H1 (cell line): Measurements from ENCODE around the gene GAST. TPM values are rescaled to one million over a fixed set of nuclear protein-coding genes. Genes with fewer than 3 reads are reported as not detected.
A peak's percentile ranks its signal among the peaks of the same experiment; 100 is the strongest.

Experiments used
- CTCF ChIA-PET: fragments of 300-600 bp; sonication (Branson Sonifier 250); formaldehyde crosslinking; loops from one replicate; lab custom pipeline; 2021; ENCODE audit not compliant: partially characterized antibody; lab: Charles Lee
- POLR2A ChIA-PET: fragments of 300-600 bp; sonication (Branson Sonifier 250); formaldehyde crosslinking; loops from one replicate; lab custom pipeline; 2021; ENCODE audit warnings: inconsistent platforms; ENCODE audit not compliant: partially characterized antibody; lab: Charles Lee
- DNase-seq, 2 experiments: peaks; one replicate each; pipeline versions ENCODE4 v3.0.0 to v3.0.0-alpha.2; 2010 to 2022; ENCODE audit warnings: low spot score in 2 of 2, low read depth in 1 of 2, mixed read lengths in 1 of 2
- FAIRE-seq: peaks from 2 replicates; lab custom pipeline; 2011; peaks lifted over from hg19 to GRCh38; lab: Jason Lieb, UNC
- H2AFZ ChIP-seq: 2 replicates; pipeline ENCODE4 v1.8.1; 2012; ENCODE audit warnings: low read length, inconsistent platforms
- H2AK5ac ChIP-seq: 2 replicates; pipeline ENCODE4 v1.6.1; 2013; ENCODE audit warnings: low read depth, low read length
- H2BK120ac ChIP-seq: replicated peaks from 2 replicates; pipeline ENCODE3; 2013; ENCODE audit warnings: low read depth, low read length, inconsistent platforms
- H2BK12ac ChIP-seq: 2 replicates; pipeline ENCODE4 v1.6.1; 2013; ENCODE audit warnings: low read depth, low read length
- H2BK15ac ChIP-seq: 2 replicates; pipeline ENCODE4 v1.6.1; 2013; ENCODE audit warnings: low read length
- H2BK20ac ChIP-seq: 2 replicates; pipeline ENCODE4 v1.6.1; 2013; ENCODE audit warnings: low read length
- H2BK5ac ChIP-seq: 2 replicates; pipeline ENCODE4 v1.6.1; 2013; ENCODE audit warnings: low read depth, low read length
- H3K14ac ChIP-seq: 2 replicates; pipeline ENCODE4 v1.6.1; 2013; ENCODE audit warnings: inconsistent platforms; ENCODE audit not compliant: insufficient read length
- H3K18ac ChIP-seq: 2 replicates; pipeline ENCODE4 v1.6.1; 2013; ENCODE audit warnings: low read length; ENCODE audit errors: extremely low read depth
- H3K23ac ChIP-seq: 2 replicates; pipeline ENCODE4 v1.6.1; 2013; ENCODE audit warnings: inconsistent platforms; ENCODE audit not compliant: insufficient read length
- H3K23me2 ChIP-seq: 2 replicates; pipeline ENCODE4 v1.6.1; 2013; ENCODE audit warnings: low read depth, low read length
- H3K27ac ChIP-seq: 2 replicates; pipeline ENCODE4 v1.6.1; 2011; ENCODE audit warnings: low read depth, low read length, inconsistent platforms
- H3K27me3 ChIP-seq, 4 experiments: replicated peaks in 1 of 4; 1 replicate in 1 of 4; 2 replicates in 3 of 4; pipeline versions ENCODE4 v1.6.1 to v1.8.1; 2011 to 2013; ENCODE audit warnings: low read length in 3 of 4, mild to moderate bottlenecking in 3 of 4, inconsistent platforms in 2 of 4, mixed read lengths in 2 of 4, moderate library complexity in 1 of 4; ENCODE audit not compliant: control insufficient read depth in 3 of 4, insufficient read depth in 3 of 4; ENCODE audit errors: extremely low read depth in 1 of 4
- H3K36me3 ChIP-seq, 4 experiments: 2 replicates each; pipeline versions ENCODE4 v1.6.1 to v1.8.1; 2011 to 2013; ENCODE audit warnings: mild to moderate bottlenecking in 4 of 4, low read length in 3 of 4, moderate library complexity in 2 of 4, control low read depth in 1 of 4, inconsistent platforms in 1 of 4; ENCODE audit not compliant: insufficient read depth in 4 of 4, control insufficient read depth in 2 of 4
- H3K4ac ChIP-seq: replicated peaks from 2 replicates; pipeline ENCODE3; 2013; ENCODE audit warnings: low read length, low read depth, mixed read lengths, inconsistent platforms; ENCODE audit not compliant: insufficient read length
- H3K4me1 ChIP-seq, 4 experiments: replicated peaks in 1 of 4; 1 replicate in 1 of 4; 2 replicates in 3 of 4; pipeline versions ENCODE4 v1.6.1 to v1.8.1; 2011 to 2013; ENCODE audit warnings: low read length in 3 of 4, inconsistent platforms in 2 of 4, mixed read lengths in 1 of 4; ENCODE audit not compliant: insufficient read depth in 4 of 4, control insufficient read depth in 3 of 4
- H3K4me2 ChIP-seq, 2 experiments: 2 replicates each; pipeline versions ENCODE4 v1.6.1 to v1.8.1; 2011 to 2013; ENCODE audit warnings: low read depth in 2 of 2, low read length in 2 of 2, control low read depth in 1 of 2, inconsistent platforms in 1 of 2, mild to moderate bottlenecking in 1 of 2; ENCODE audit not compliant: insufficient read depth in 1 of 2
- H3K4me3 ChIP-seq, 4 experiments: fragments of 200-600, 300-600 bp in 1 of 4; sonication (generic), shearing (Covaris generic), sonication (Bioruptor Twin) in 1 of 4; 2 replicates each; pipeline versions ENCODE4 v1.5.1 to v1.8.1; 2011 to 2016; ENCODE audit warnings: low read length in 4 of 4, low read depth in 3 of 4, control low read depth in 2 of 4, inconsistent platforms in 2 of 4, mild to moderate bottlenecking in 2 of 4, mixed read lengths in 1 of 4, moderate library complexity in 1 of 4; ENCODE audit not compliant: insufficient read depth in 2 of 4; ENCODE audit errors: extremely low read depth in 1 of 4
- H3K56ac ChIP-seq: replicated peaks from 2 replicates; pipeline ENCODE3; 2013; ENCODE audit warnings: low read depth, mild to moderate bottlenecking, mixed read lengths, low read length, inconsistent platforms; ENCODE audit not compliant: insufficient read length
- H3K79me1 ChIP-seq: 2 replicates; pipeline ENCODE4 v1.6.1; 2013; ENCODE audit warnings: low read depth, low read length, control low read depth
- H3K79me2 ChIP-seq, 2 experiments: 2 replicates each; pipeline versions ENCODE4 v1.6.1 to v1.8.1; 2012 to 2013; ENCODE audit warnings: low read length in 2 of 2, mild to moderate bottlenecking in 2 of 2, inconsistent platforms in 1 of 2; ENCODE audit not compliant: insufficient read depth in 2 of 2, control insufficient read depth in 1 of 2
- H3K9ac ChIP-seq, 4 experiments: replicated peaks in 1 of 4; 1 replicate in 1 of 4; 2 replicates in 3 of 4; pipeline versions ENCODE4 v1.6.1 to v1.8.1; 2011 to 2013; ENCODE audit warnings: low read depth in 3 of 4, low read length in 3 of 4, control low read depth in 2 of 4, mild to moderate bottlenecking in 2 of 4, moderate library complexity in 2 of 4, inconsistent platforms in 1 of 4; ENCODE audit errors: extremely low read depth in 1 of 4
- H3K9me3 ChIP-seq, 2 experiments: 2 replicates each; pipeline versions ENCODE4 v1.6.1 to v1.8.1; 2012 to 2013; ENCODE audit warnings: mild to moderate bottlenecking in 2 of 2, moderate library complexity in 2 of 2, control low read depth in 1 of 2, inconsistent platforms in 1 of 2, low read depth in 1 of 2, low read length in 1 of 2, mixed read lengths in 1 of 2; ENCODE audit not compliant: insufficient read depth in 2 of 2
- H4K20me1 ChIP-seq, 2 experiments: replicated peaks in 1 of 2; 2 replicates each; pipeline versions ENCODE3 to v1.8.1; 2011 to 2013; ENCODE audit warnings: inconsistent platforms in 2 of 2, low read length in 2 of 2, mild to moderate bottlenecking in 1 of 2; ENCODE audit not compliant: insufficient read depth in 2 of 2, control insufficient read depth in 1 of 2
- H4K5ac ChIP-seq: 2 replicates; pipeline ENCODE4 v1.6.1; 2013; ENCODE audit warnings: low read length, low read depth, mixed read lengths, inconsistent platforms; ENCODE audit not compliant: insufficient read length
- H4K8ac ChIP-seq: 2 replicates; pipeline ENCODE4 v1.8.0; 2013; ENCODE audit warnings: mild to moderate bottlenecking, moderate library complexity, low read length, inconsistent platforms; ENCODE audit not compliant: insufficient read depth; ENCODE audit errors: extremely low read depth
- H4K91ac ChIP-seq: replicated peaks from 2 replicates; pipeline ENCODE3; 2013; ENCODE audit warnings: low read length, mixed read lengths, inconsistent platforms; ENCODE audit not compliant: insufficient read length
- BRCA1 ChIP-seq: IDR thresholded peaks from 2 replicates; pipeline ENCODE4 v1.6.1; 2012; ENCODE audit warnings: low read depth, low read length, improper control_type of control experiment
- CREB1 ChIP-seq: IDR thresholded peaks from 2 replicates; pipeline ENCODE4 v1.6.1; 2012; ENCODE audit warnings: inconsistent platforms
- FOSL1 ChIP-seq: IDR thresholded peaks from 2 replicates; pipeline ENCODE4 v1.6.1; 2011; ENCODE audit warnings: mild to moderate bottlenecking, low read depth, low read length, moderate library complexity; ENCODE audit not compliant: insufficient read depth
- HDAC2 ChIP-seq, 2 experiments: fragments of 300-600 bp in 1 of 2; sonication (generic) in 1 of 2; IDR thresholded peaks; 2 replicates each; pipeline ENCODE4 v1.6.1; 2011 to 2012; ENCODE audit warnings: low read depth in 2 of 2, low read length in 2 of 2, mild to moderate bottlenecking in 2 of 2, moderate library complexity in 2 of 2, borderline replicate concordance in 1 of 2, inconsistent platforms in 1 of 2
- KDM1A ChIP-seq: fragments of 200-600, 300-600 bp; sonication (generic); IDR thresholded peaks from 2 replicates; pipeline ENCODE4 v1.7.1; 2016; ENCODE audit warnings: mild to moderate bottlenecking, low read length, borderline replicate concordance
- KDM4A ChIP-seq: IDR thresholded peaks from one replicate; pipeline ENCODE4 v1.7.1; 2012; ENCODE audit warnings: low read depth, mild to moderate bottlenecking, moderate library complexity, low read length, inconsistent platforms; ENCODE audit not compliant: severe bottlenecking
- RNF2 ChIP-seq: fragments of 200-900, 300-1000 bp; sonication (generic); IDR thresholded peaks from 2 replicates; pipeline ENCODE4 v1.7.1; 2016; ENCODE audit warnings: borderline replicate concordance, low read depth, mild to moderate bottlenecking, antibody characterized with exemption, low read length; ENCODE audit not compliant: poor library complexity, severe bottlenecking; ENCODE audit errors: missing control alignments
- SUZ12 ChIP-seq: fragments of 200-600 bp; sonication (generic); IDR thresholded peaks from 2 replicates; pipeline ENCODE4 v1.6.1; 2012; ENCODE audit warnings: mild to moderate bottlenecking, inconsistent platforms, low read length, moderate library complexity, mixed read lengths
- TEAD4 ChIP-seq: IDR thresholded peaks from 2 replicates; pipeline ENCODE4 v1.6.1; 2012; ENCODE audit warnings: low read depth, low read length, inconsistent platforms, mixed read lengths
- USF2 ChIP-seq: IDR thresholded peaks from 2 replicates; pipeline ENCODE4 v1.6.1; 2011; ENCODE audit warnings: low read length, improper control_type of control experiment
- WGBS, 2 experiments: shearing (Covaris generic) in 1 of 2; methylation state at CpG; one replicate each; pipeline versions ENCODE4 v1.1.6 to v1.1.7; 2013 to 2015; ENCODE audit warnings: low lambda C conversion rate in 2 of 2, mixed read lengths in 2 of 2, inconsistent platforms in 1 of 2, low coverage in 1 of 2, missing lambda C conversion rate in 1 of 2; ENCODE audit not compliant: insufficient replicate concordance in 2 of 2, insufficient coverage in 1 of 2, insufficient read length in 1 of 2; ENCODE audit errors: extremely low coverage in 1 of 2, missing lambda C conversion rate in 1 of 2; 5-methylcytosine and 5-hydroxymethylcytosine counted together
- polyA plus RNA-seq, 7 experiments: library from polyadenylated mRNA; depleted of rRNA in 3 of 7; stranded (reverse) in 5 of 7; unstranded in 2 of 7; fragments of >200 nt in 5 of 7; fragments of 200-250 nt in 2 of 7; gene quantifications; 1 replicate in 5 of 7; 2 replicates in 1 of 7; 4 replicates in 1 of 7; pipeline versions ENCODE4 v1.2.1 to v1.2.3, GENCODE V29; 2011 to 2013; ENCODE audit warnings: missing spikeins in 2 of 7, mixed read lengths in 2 of 7
- total RNA-seq: library from RNA; stranded (reverse); fragmentation: NEBNext Ultra II Directional; extraction: Animal tissue kit (Norgen Biotek cat#: 25700); gene quantifications from 2 replicates; pipeline ENCODE4 v1.2.1, GENCODE V29; 2021

Gene GAST
- total and polyA plus RNA-seq, 2 of the 8 experiments (the other 6 are each of a cell fraction or from before 2014, with no cell fraction given) = not detected

GRCh38 chr17:41666708-41667279, 45.3 kb upstream of the GAST start:
- Histone ChIP-seq H3K36me3 (no peaks in the 10 kb centered on the region), H2BK15ac (0 out of 2 replicates have a peak overlapping the region, but pooled peaks have one; percentile 93), H3K27ac (no peak overlapping the region), H2BK120ac (no peak overlapping the region), H3K79me2 (no peaks in the 10 kb centered on the region), H2AK5ac (no peak overlapping the region), H2AFZ (peak overlapping the region; percentile 70), H3K9me3 (no peaks in the 10 kb centered on the region), H2BK5ac (peak overlapping the region; percentile 60; the same call in 1 of the 2 replicates), H4K8ac (no peak overlapping the region), H3K23me2 (peaks cover 8% of the 10 kb centered on the region), H3K4ac (no peak overlapping the region), H3K79me1 (no peaks in the 10 kb centered on the region), H3K4me1 (peaks cover 0 to 14% (median 6%) of the 10 kb centered on the region in 4 experiments; a peak in 5 of 7 replicates), H3K23ac (no peak overlapping the region), H3K9ac (no peak overlapping the region), H4K5ac (no peak overlapping the region), H3K4me3 (peak overlapping the region; percentile 12 to 67 (median 48); a peak in 7 of 8 replicates), H3K56ac (no peak overlapping the region), H3K18ac (peak overlapping the region; percentile 98), H3K4me2 (peak overlapping the region; percentile 68 to 96), H3K27me3 (no peaks in the 10 kb centered on the region; a peak in 3 of 7 replicates), H4K20me1 (no peaks in the 10 kb centered on the region), H2BK12ac (peak overlapping the region; percentile 97), H4K91ac (peak overlapping the region; percentile 92), H3K14ac (no peak overlapping the region), H2BK20ac (peak overlapping the region; percentile 95; the same call in 1 of the 2 replicates)
- FAIRE-seq = no peak
- CTCF ChIA-PET = interaction anchor here (0.6 to 12.1 kb wide), 33 partner anchors 12 to 1306 kb away, joined by 3 to 338 read pairs (median 4); partner anchors contain the start of genes EIF1, KRT19 and KRT32
- POLR2A ChIA-PET = interaction anchor here (1.3 to 7.6 kb wide), 3 partner anchors 9 to 24 kb away, joined by 5 to 106 read pairs (median 11); partner anchors contain the start of gene EIF1
- 6% methylated on average over 15 of the region's 23 CpGs; no CpG with 5 or more reads in 1 of the 2 experiments for WGBS, 2 experiments
- peak in 1 of 2 experiments; percentile 97 for DNase-seq
- no peak for TF ChIP-seq TEAD4
- 0 out of 2 replicates have a peak, but pooled peaks have one; percentile 53 for TF ChIP-seq KDM1A
- no peak for TF ChIP-seq SUZ12
- TF ChIP-seq BRCA1 = no peak
- no peak for TF ChIP-seq USF2
- peak; percentile 68 for TF ChIP-seq KDM4A
- no peak for TF ChIP-seq CREB1
- no peak for TF ChIP-seq HDAC2 (IDR thresholded peaks at IDR 0.05; ENCODE audit: borderline replicate concordance in 1 of 2, low read depth in 2 of 2, low read length in 2 of 2)
- no peak for TF ChIP-seq RNF2
- TF ChIP-seq FOSL1 = no peak
